RWPE2 (cell line): ENCODE data around the gene KLHL21.

Experiments
- ATAC-seq: fragments of 200-7000 bp; cut with Tn5 transposase; 3 replicates; pipeline ENCODE4 v1.9.1; 2021; ENCODE audit warnings: low read depth
- DNase-seq: peaks from one replicate; pipeline ENCODE4 v3.0.0-alpha.2; 2020; ENCODE audit warnings: low spot score
- H3K27ac ChIP-seq: fragments of 450-650 bp; 2 replicates; pipeline ENCODE4 v1.5.1; 2017; ENCODE audit warnings: mild to moderate bottlenecking; ENCODE audit not compliant: poor library complexity, severe bottlenecking
- H3K27me3 ChIP-seq: fragments of 250-450 bp; sonication (Bioruptor Pico); 2 replicates; pipeline ENCODE4 v1.5.1; 2021; ENCODE audit warnings: mild to moderate bottlenecking, moderate library complexity; ENCODE audit not compliant: insufficient read depth, poor library complexity, severe bottlenecking
- H3K36me3 ChIP-seq: fragments of 250-450 bp; sonication (Bioruptor Pico); 2 replicates; pipeline ENCODE4 v1.5.1; 2020; ENCODE audit warnings: low read depth, mild to moderate bottlenecking, moderate library complexity
- H3K4me1 ChIP-seq: fragments of 250-450 bp; sonication (Bioruptor Pico); 2 replicates; pipeline ENCODE4 v1.5.1; 2021; ENCODE audit warnings: mild to moderate bottlenecking, moderate library complexity; ENCODE audit not compliant: insufficient read depth, poor library complexity, severe bottlenecking
- H3K4me3 ChIP-seq: fragments of 250-450 bp; sonication (Bioruptor Pico); 2 replicates; pipeline ENCODE4 v1.5.1; 2021; ENCODE audit warnings: mild to moderate bottlenecking, moderate library complexity; ENCODE audit not compliant: severe bottlenecking
- H3K9me3 ChIP-seq: fragments of 250-450 bp; sonication (Bioruptor Pico); 2 replicates; pipeline ENCODE4 v1.5.1; 2021; ENCODE audit warnings: mild to moderate bottlenecking, moderate library complexity; ENCODE audit not compliant: severe bottlenecking
- CTCF ChIP-seq: fragments of 450-650 bp; IDR thresholded peaks from one replicate; pipeline ENCODE4 v1.5.1; 2017; ENCODE audit warnings: mild to moderate bottlenecking, moderate library complexity; ENCODE audit not compliant: poor library complexity, severe bottlenecking

The KLHL21 gene

GRCh38 chr1:6619045-6619444 is 16.4 kb upstream of the KLHL21 start:
- DNase-seq (no peak), ATAC-seq (no peak)
- Histone ChIP-seq H3K36me3 (peaks cover 58% of the 10 kb centered on the region), H3K4me3 (no peak overlapping the region), H3K27ac (no peak overlapping the region), H3K27me3 (no peaks in the 10 kb centered on the region), H3K9me3 (no peaks in the 10 kb centered on the region), H3K4me1 (no peaks in the 10 kb centered on the region)
- TF ChIP-seq CTCF, result no peak

- no peak for TF ChIP-seq CTCF
- Histone ChIP-seq H3K4me3 (peak overlapping the region; percentile 57), H3K27me3 (no peaks in the 10 kb centered on the region), H3K4me1 (peaks cover 2% of the 10 kb centered on the region), H3K27ac (peak overlapping the region; percentile 71), H3K9me3 (no peaks in the 10 kb centered on the region), H3K36me3 (peaks cover 24% of the 10 kb centered on the region)
- DNase-seq, result no peak
- ATAC-seq, result no peak
These were observed 12.5 kb upstream of the KLHL21 start for GRCh38 chr1:6614929-6615785.

- no peak for TF ChIP-seq CTCF
- no peaks in the 10 kb centered on the region for H3K27me3 ChIP-seq
- H3K9me3 ChIP-seq, result no peaks in the 10 kb centered on the region
- H3K4me3 ChIP-seq, result peak overlapping the region; percentile 57
- H3K36me3 ChIP-seq, result peaks cover 18% of the 10 kb centered on the region
- peak overlapping the region; percentile 71 for H3K27ac ChIP-seq
- 0 out of 3 replicates have a peak, but pooled peaks have one; percentile 0 for ATAC-seq
- H3K4me1 ChIP-seq, result peaks cover 11% of the 10 kb centered on the region
- DNase-seq, result no peak
These were observed 11.6 kb upstream of the KLHL21 start for GRCh38 chr1:6614019-6614928.

GRCh38 chr1:6613361-6614018 is 10.8 kb upstream of the KLHL21 start, which contains the start of gene PHF13:
PHF13 (plus strand) TSS chr1:6613731; CDS start chr1:6614067, 336 bp downstream.
- peak; percentile 98 for DNase-seq
- Histone ChIP-seq H3K36me3 (peaks cover 13% of the 10 kb centered on the region), H3K27me3 (no peaks in the 10 kb centered on the region), H3K27ac (peak within 1 kb of the TSS; percentile 71), H3K4me1 (peaks cover 14% of the 10 kb centered on the region), H3K9me3 (no peaks in the 10 kb centered on the region), H3K4me3 (peak within 1 kb of the TSS; percentile 66)
- peak; percentile 92 for ATAC-seq
- no peak for TF ChIP-seq CTCF
